GM12878 (cell line): ENCODE measurements around the gene ITIH6. TPM values are rescaled to one million over a fixed set of nuclear protein-coding genes. Genes with fewer than 3 reads are reported as not detected.
"Not testable (repeated sequence)": the region's sequence is repeated elsewhere in the genome, so short reads cannot be mapped to it uniquely, and the experiment has no call there.

Source experiments
- ATAC-seq: fragments of 200-7000 bp; cut with Tn5 transposase; 3 replicates; pipeline ENCODE4 v1.9.1; 2020; ENCODE audit warnings: mild to moderate bottlenecking, moderate library complexity
- BruUV-seq: library from RNA; stranded (reverse); fragments of 400-500 nt; replicated peaks from 2 replicates; lab custom pipeline; 2021; lab: Mats Ljungman, UMichigan
- CTCF ChIA-PET: fragments of 300-600 bp; sonication (Branson Sonifier 250); formaldehyde crosslinking; extraction: SDS; loops from one replicate; lab custom pipeline; 2021; ENCODE audit warnings: inconsistent platforms; lab: Yijun Ruan, JAX
- POLR2A ChIA-PET: fragments of 350-600 bp; formaldehyde crosslinking; extraction: SDS; loops from one replicate; lab custom pipeline; 2021; ENCODE audit warnings: inconsistent platforms; lab: Charles Lee
- RAD21 ChIA-PET: fragments of 300-600 bp; sonication (Branson Sonifier 250); formaldehyde crosslinking; loops from one replicate; lab custom pipeline; 2023; ENCODE audit warnings: antibody characterized with exemption; ENCODE audit not compliant: unreplicated experiment; lab: Charles Lee
- SMC1A ChIA-PET: fragments of 300-600 bp; sonication (Branson Sonifier 250); formaldehyde crosslinking; loops from one replicate; lab custom pipeline; 2023; ENCODE audit not compliant: unreplicated experiment, uncharacterized antibody; lab: Charles Lee
- DNase-seq: peaks from one replicate; pipeline ENCODE4 v3.0.0-alpha.2; 2011; ENCODE audit warnings: low read depth, low spot score
- FAIRE-seq: peaks from 3 replicates; lab custom pipeline; 2011; peaks lifted over from hg19 to GRCh38; lab: Jason Lieb, UNC
- H2AFZ ChIP-seq: 2 replicates; pipeline ENCODE4 v1.6.0; 2011; ENCODE audit warnings: low read depth, low read length, control low read depth; ENCODE audit not compliant: control insufficient read depth
- H3K27ac ChIP-seq: 2 replicates; pipeline ENCODE4 v1.5.1; 2011; ENCODE audit warnings: control low read depth; ENCODE audit not compliant: control insufficient read depth, insufficient read depth
- H3K27me3 ChIP-seq, 2 experiments: replicated peaks in 1 of 2; 2 replicates each; pipeline versions ENCODE4 v1.6.0 to v1.6.1; 2011; ENCODE audit warnings: low read length in 1 of 2; ENCODE audit not compliant: control insufficient read depth in 2 of 2, insufficient read depth in 2 of 2
- H3K36me3 ChIP-seq, 2 experiments: 2 replicates each; pipeline ENCODE4 v1.5.1; 2011; ENCODE audit warnings: low read length in 1 of 2; ENCODE audit not compliant: control insufficient read depth in 2 of 2, insufficient read depth in 2 of 2
- H3K4me1 ChIP-seq: 2 replicates; pipeline ENCODE4 v1.6.1; 2011; ENCODE audit warnings: mild to moderate bottlenecking, low read length, moderate library complexity, mixed read lengths; ENCODE audit not compliant: control insufficient read depth, insufficient read depth
- H3K4me2 ChIP-seq: 2 replicates; pipeline ENCODE4 v1.6.0; 2011; ENCODE audit warnings: control low read depth; ENCODE audit not compliant: control insufficient read depth, insufficient read depth
- H3K4me3 ChIP-seq: fragments of 200-600 bp; sonication (generic); 2 replicates; pipeline ENCODE4 v1.5.1; 2016
- H3K79me2 ChIP-seq: 2 replicates; pipeline ENCODE4 v1.6.0; 2011; ENCODE audit warnings: low read length; ENCODE audit not compliant: control insufficient read depth, insufficient read depth
- H3K9ac ChIP-seq: 2 replicates; pipeline ENCODE4 v1.8.0; 2011; ENCODE audit warnings: low read length, control low read depth, mixed read lengths; ENCODE audit not compliant: control insufficient read depth, insufficient read depth
- H3K9me3 ChIP-seq: replicated peaks from 3 replicates; pipeline ENCODE4 v1.5.1; 2011; ENCODE audit warnings: mild to moderate bottlenecking, low read length; ENCODE audit not compliant: control insufficient read depth, insufficient read depth
- H4K20me1 ChIP-seq: 2 replicates; pipeline ENCODE4 v1.6.0; 2011; ENCODE audit not compliant: control insufficient read depth, insufficient read depth
- GABPA ChIP-seq: IDR thresholded peaks from 2 replicates; pipeline ENCODE4 v1.6.1; 2014; ENCODE audit warnings: antibody characterized with exemption, low read depth, mild to moderate bottlenecking, inconsistent platforms
- IRF4 ChIP-seq: IDR thresholded peaks from 2 replicates; pipeline ENCODE4 v1.6.1; 2011; ENCODE audit warnings: low read depth, low read length
- JUND ChIP-seq: IDR thresholded peaks from 2 replicates; pipeline ENCODE4 v1.6.1; 2012; ENCODE audit warnings: low read depth, mild to moderate bottlenecking, low read length, improper control_type of control experiment, moderate library complexity
- POLR2AphosphoS2 ChIP-seq: IDR thresholded peaks from 2 replicates; pipeline ENCODE4 v1.6.1; 2011; ENCODE audit warnings: low read depth, mild to moderate bottlenecking, low read length, improper control_type of control experiment, moderate library complexity
- ZNF274 ChIP-seq: IDR thresholded peaks from one replicate; pipeline ENCODE4 v1.8.0; 2011; ENCODE audit not compliant: insufficient read length, insufficient read depth
- WGBS: methylation state at CpG from one replicate; pipeline ENCODE4 v1.1.6; 2016; ENCODE audit warnings: low lambda C conversion rate; ENCODE audit not compliant: insufficient replicate concordance, insufficient coverage; ENCODE audit errors: missing lambda C conversion rate; 5-methylcytosine and 5-hydroxymethylcytosine counted together
- in situ Hi-C: fragments of 300-500 bp; cut with MboI; formaldehyde crosslinking; loops from 9 replicates; pipeline ENCODE4 v1.14.3; 2018; ENCODE audit warnings: mixed read lengths
- intact Hi-C: fragments of 100-400 bp; cut with micrococcal nuclease; formaldehyde crosslinking; loops from one replicate; pipeline ENCODE4 v1.14.2; 2022; ENCODE audit not compliant: unreplicated experiment
- polyA plus RNA-seq, 11 experiments: library from polyadenylated mRNA; depleted of rRNA in 4 of 11; unstranded in 6 of 11; stranded (reverse) in 5 of 11; fragments of >200 nt; fragmentation: Nextera tagmentation in 4 of 11; fragmentation: Illumina TruSeq in 1 of 11; extraction: Ambion mirVana in 4 of 11; extraction: Trizol in 1 of 11; gene quantifications; 1 replicate in 1 of 11; 2 replicates in 10 of 11; pipeline versions ENCODE4 v1.2.1 to v1.2.3, GENCODE V29; 2011 to 2016; ENCODE audit warnings: inconsistent platforms in 2 of 11, missing spikeins in 2 of 11, low read depth in 1 of 11
- total RNA-seq, 4 experiments: library from RNA; depleted of rRNA in 3 of 4; stranded (reverse); fragments of >200 nt in 3 of 4; fragmentation: Illumina TruSeq in 1 of 4; extraction: Trizol in 1 of 4; gene quantifications; 2 replicates each; pipeline versions ENCODE4 v1.2.1 to v1.2.3, GENCODE V29; 2013 to 2021
- TF ChIP-seq, protein P1 (sequence below): fragments of 450-650 bp; IDR thresholded peaks from 2 replicates; pipeline ENCODE4 v1.6.1; 2017; ENCODE audit warnings: mild to moderate bottlenecking, moderate library complexity

ITIH6 gene
- total and polyA plus RNA-seq, 10 of the 15 experiments (the other 5 are each of a cell fraction or from before 2014, with no cell fraction given): not detected

- TF ChIP-seq, protein P1, sequence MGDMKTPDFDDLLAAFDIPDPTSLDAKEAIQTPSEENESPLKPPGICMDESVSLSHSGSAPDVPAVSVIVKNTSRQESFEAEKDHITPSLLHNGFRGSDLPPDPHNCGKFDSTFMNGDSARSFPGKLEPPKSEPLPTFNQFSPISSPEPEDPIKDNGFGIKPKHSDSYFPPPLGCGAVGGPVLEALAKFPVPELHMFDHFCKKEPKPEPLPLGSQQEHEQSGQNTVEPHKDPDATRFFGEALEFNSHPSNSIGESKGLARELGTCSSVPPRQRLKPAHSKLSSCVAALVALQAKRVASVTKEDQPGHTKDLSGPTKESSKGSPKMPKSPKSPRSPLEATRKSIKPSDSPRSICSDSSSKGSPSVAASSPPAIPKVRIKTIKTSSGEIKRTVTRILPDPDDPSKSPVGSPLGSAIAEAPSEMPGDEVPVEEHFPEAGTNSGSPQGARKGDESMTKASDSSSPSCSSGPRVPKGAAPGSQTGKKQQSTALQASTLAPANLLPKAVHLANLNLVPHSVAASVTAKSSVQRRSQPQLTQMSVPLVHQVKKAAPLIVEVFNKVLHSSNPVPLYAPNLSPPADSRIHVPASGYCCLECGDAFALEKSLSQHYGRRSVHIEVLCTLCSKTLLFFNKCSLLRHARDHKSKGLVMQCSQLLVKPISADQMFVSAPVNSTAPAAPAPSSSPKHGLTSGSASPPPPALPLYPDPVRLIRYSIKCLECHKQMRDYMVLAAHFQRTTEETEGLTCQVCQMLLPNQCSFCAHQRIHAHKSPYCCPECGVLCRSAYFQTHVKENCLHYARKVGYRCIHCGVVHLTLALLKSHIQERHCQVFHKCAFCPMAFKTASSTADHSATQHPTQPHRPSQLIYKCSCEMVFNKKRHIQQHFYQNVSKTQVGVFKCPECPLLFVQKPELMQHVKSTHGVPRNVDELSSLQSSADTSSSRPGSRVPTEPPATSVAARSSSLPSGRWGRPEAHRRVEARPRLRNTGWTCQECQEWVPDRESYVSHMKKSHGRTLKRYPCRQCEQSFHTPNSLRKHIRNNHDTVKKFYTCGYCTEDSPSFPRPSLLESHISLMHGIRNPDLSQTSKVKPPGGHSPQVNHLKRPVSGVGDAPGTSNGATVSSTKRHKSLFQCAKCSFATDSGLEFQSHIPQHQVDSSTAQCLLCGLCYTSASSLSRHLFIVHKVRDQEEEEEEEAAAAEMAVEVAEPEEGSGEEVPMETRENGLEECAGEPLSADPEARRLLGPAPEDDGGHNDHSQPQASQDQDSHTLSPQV: no peak
These were observed 3.3 kb downstream of the ITIH6 start (continued) for GRCh38 chrX:54794795-54795194.

- intact Hi-C loops: no loop called here
- Histone ChIP-seq H4K20me1 (no peaks in the 10 kb centered on the region), H3K9ac (no peak overlapping the region), H2AFZ (no peak overlapping the region), H3K4me1 (no peaks in the 10 kb centered on the region), H3K36me3 (no peaks in the 10 kb centered on the region), H3K79me2 (no peaks in the 10 kb centered on the region), H3K27ac (no peak overlapping the region), H3K9me3 (no peaks in the 10 kb centered on the region), H3K4me3 (no peak overlapping the region), H3K27me3 (no peaks in the 10 kb centered on the region), H3K4me2 (no peak overlapping the region)
- ChIA-PET CTCF (no interaction called here), RAD21 (no interaction called here), POLR2A (no interaction called here), SMC1A (interaction anchor here (0.6 kb wide), 1 partner anchor 12 kb away, joined by 3 read pairs; no protein-coding TSS in a partner anchor)
- no TSS peak for BruUV-seq
- DNase-seq (no peak), FAIRE-seq (no peak), ATAC-seq (no peak)
- in situ Hi-C loops: no loop called here
- TF ChIP-seq IRF4 (no peak), JUND (no peak), ZNF274 (no peak), POLR2AphosphoS2 (no peak), GABPA (no peak)
- WGBS: 0% methylated on average over 1 of the region's 1 CpG
These were observed 4.0 kb downstream of the ITIH6 start for GRCh38 chrX:54794028-54794427.

DNA sequence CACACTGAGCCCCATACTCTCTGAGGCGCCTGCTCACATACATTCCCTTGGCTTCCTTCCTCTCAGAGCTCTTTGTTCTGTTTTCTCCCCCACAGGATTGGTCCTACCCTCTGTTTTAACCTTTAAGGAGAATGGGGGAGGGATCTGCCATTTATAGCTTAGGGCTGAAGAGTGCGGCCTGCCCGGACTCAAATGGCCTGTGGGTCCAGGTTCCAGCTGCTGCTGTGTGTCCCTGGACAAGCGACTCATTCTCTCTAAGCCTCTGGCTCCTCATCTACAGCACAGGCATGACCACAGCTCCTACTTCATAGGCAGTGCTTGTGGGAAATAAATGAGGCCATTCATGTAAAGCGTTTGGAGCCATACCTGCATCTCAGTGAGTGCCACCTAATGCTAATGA lies 8.7 kb downstream of the ITIH6 start:
- SMC1A ChIA-PET, H4K20me1 ChIP-seq, H2AFZ ChIP-seq, H3K36me3 ChIP-seq, H3K79me2 ChIP-seq, in situ Hi-C loops, BruUV-seq, H3K4me1 ChIP-seq, H3K9ac ChIP-seq, FAIRE-seq, DNase-seq, CTCF ChIA-PET, ATAC-seq, H3K27me3 ChIP-seq, H3K4me3 ChIP-seq, H3K27ac ChIP-seq, H3K9me3 ChIP-seq, H3K4me2 ChIP-seq, POLR2A ChIA-PET, intact Hi-C loops, RAD21 ChIA-PET: not testable (repeated sequence)
- WGBS: 2% methylated on average over 4 of the region's 5 CpGs
